Stimulated activated CD4-positive, alpha-beta T cell treated with anti-CD3 and anti-CD28 coated beads, Interleukin-12 subunit alpha, Interleukin-12 subunit beta, amount 100 ng/mL, for 48 hours (primary cell): Measurements from ENCODE around the gene CHRNA7.

Experiments
- DNase-seq, 3 donors: peaks; one replicate each; pipeline ENCODE4 v3.0.0-alpha.2; 2020; ENCODE audit warnings: low read depth in 2 of 3, low spot score in 1 of 3

Gene CHRNA7

DNA sequence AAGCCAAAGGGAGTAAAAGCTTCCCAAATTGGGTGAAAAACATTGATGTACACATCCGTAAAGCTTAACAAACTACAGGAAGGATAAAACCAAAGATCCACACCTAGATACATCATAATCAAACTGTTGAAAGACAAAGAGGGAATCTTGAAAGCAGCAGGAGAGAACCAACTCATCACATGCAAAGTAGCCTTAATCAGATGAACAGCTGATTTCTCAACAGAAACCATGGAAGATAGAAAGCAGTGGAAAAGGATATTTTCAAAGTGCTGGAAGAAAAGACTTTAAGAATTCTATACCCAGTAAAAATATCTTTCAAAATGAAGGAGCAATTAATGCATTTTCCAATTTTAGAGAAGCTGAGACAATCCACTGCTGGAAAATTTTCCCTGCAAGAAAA, 36.8 kb downstream of the CHRNA7 start:
- DNase-seq, result no peak

DNA sequence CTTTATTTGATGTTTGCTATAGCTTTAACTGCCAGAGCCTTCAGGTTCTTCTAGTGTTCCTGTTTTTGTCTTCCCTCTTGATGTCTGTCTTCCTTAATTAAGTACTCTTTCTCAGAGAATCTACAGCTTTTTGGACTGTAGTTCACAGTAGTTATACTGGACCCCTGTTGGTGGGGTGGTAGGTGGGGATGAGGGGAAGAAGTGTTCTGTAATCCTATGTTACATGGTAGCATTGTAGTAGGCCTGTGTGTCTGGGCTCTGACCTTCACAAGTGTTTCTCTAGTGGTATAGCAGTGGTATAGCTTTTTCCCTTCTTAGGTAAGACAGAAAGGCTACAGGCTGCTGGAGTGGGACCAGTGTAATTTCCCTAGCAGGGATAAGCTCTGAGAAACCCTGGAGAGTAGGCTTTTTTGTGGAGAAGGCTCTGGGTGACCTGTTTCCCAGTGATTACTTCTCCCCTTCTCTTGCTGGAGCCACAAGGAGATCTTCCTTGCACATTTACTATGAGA, 59.6 kb downstream of the CHRNA7 start:
- DNase-seq, result no peak

DNA sequence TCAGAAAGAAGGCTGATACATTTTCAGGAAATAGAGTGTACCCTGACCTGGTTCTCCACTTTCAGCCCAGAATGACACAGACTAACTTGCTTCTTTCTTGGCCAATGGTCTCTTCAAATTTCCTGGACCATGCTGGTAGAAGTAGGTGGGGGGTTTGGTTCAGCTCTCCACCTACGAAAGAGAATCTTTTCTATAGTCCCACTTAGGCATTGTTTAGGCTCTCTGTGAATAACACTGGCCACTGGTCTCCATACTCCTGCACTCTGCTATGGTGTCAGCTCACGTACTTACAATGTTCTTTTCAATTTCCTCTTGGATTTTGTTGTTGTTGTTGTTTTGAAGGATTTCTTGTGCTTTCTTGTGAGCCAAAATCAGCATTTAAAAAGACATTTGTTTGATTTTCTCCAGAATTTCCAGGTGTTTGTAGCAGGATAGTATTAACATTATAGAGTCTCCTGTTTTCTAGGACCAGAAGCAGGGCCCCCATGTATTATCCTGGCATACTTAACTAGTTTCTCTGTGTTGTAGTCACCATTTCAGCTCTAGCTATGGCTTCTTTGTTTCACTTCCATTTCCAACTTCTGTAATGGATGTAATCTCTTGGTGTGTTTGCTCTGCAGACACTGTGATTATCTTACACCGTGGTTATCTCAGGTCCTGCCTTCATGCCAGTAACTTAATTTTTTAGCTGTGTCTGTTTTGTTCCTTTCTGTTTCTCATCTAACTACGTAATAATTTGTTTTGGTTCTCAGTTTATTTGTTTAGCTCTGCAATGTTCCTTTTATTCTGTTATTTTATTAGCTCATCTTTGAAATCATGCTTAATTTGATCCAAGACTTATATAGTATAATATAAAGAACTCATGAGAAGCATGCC, 61.4 kb downstream of the CHRNA7 start:
- DNase-seq, result no peak

DNA sequence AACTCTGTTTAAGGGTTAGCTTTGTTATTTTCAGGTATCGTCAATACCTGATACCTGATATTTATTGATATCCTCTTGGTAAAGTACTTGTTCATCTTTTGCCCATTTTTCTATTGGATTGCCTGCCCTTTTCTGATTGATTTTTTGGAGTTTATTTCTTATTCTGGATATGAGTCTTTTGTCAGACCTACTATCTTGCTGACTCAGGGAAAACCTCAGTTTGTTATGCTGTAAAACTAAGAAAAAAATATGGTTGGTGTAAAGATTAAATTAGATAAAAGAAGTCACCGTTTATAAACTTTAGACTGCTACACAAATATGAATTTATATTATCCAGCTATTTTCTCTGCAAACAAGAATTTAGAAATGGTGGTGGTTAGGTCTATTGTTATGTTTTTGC, 65.9 kb downstream of the CHRNA7 start:
- no peak for DNase-seq

DNA sequence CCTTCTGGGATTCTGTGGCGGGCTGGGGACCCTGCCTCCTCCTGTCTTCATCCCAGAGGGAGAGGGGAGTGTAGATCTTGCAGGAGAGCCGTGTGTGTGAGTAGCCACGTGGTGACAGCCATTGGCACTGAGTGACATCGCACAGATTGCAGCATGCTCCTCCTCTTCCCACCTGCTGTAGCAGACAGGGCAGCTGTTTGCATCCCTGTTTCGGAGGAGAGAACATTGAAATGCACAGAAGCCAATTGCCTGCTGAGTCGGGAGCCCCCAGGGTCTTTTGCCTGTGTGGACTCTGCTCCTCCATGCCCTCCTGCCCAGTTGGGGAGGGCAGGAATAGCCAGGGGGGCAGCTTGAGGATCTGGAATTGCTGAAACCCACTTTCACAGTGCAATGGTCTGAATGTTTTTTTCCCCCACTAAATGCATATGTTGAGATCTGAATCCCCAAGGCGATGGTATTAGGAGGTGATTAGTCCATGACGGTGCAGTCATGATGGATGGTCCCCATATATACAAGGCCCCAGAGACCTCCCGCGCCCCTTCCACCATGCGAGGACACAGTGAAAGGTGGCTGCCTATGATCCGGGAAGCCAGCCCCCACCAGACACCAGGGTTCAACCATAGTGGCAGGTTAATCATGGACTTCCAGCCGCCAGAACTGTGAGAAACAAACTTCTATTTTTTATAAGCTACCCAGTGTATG, 66.8 kb downstream of the CHRNA7 start:
- no peak for DNase-seq

DNA sequence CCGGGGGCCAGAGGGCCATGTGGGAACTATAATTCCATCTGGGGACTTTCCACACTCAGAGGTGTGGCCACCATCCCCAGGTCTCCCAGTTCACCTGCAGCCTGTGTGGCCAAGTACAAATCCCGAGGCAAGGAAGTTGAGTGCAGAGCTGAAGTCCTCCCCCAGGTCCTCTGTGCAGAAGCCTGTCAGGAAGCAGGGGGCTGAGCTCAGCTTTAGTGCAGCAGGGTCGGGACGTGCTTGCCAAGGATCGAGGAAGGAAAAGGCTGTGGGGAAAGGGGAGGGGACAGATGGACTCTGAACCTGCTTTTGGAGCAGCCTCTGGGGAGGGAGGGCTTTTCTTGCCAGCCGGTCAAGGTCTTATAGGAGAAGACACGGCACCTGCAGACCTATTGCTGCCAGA, 67.7 kb downstream of the CHRNA7 start:
- no peak for DNase-seq

DNA sequence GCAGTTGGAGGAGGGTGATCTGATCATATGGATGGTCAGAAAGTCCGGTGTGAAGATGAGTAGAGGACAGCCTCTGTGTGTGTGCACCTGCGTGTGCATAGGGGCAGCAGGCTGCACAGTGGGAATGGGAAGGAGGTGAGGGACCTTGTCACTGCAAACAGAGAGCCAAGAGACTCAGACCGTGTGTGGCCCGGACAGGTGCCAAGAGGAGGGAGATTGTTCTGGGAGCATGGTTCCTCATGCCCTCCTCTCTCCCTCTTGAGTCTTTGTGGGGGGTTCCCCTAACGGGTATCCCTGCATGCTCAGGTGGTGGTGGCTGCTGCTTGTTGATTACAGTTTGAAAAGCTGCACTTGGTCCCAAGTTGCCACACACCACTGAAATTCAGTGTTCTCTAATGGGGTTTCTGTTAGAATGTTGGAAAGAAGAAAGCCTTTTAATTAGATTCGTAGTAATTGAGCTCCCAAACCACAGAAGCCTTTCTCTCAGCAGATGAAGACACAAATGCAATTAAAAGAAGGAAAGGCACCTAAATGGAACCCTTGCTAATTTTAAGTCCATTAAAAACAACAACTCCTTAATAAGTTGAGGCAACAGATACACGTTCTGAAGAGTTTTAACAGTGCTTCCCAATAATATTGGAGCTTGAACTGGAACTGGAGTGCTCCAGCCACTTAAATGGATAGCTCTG, 68.9 kb downstream of the CHRNA7 start:
- no peak for DNase-seq

DNA sequence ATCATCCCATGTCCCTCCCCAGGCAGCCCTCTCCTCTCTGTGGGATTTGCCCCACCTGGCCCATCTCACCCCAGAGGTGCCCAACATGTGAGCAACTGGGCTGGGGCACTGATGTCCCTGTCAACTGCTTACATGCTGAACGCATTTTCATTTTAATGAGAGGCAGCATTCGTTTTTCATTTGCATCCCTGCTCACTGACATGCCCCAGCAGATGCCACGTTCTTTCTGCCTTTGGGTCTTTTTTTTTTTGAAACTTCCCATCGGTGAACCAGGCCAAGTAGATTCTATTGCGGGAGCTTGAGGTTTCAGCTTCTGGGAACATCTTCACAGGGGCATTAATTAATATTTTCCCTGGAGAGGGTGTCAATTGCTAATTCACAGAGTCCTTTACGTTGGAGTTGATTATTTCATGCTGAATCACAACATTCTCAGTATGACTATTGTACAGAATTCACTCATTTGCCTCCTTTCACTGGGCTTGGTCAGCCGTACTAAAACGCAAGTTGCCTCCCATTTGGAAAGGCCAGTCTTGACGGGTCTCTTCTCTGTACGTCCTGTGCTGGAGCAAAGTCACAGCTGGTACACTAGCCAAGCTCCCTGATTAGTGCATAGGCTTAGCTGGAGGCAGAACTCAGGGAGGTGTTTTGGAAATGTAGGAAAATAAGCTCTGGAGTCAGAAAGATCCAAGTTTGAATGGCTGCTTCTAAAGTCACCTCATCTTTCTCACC, 69.8 kb downstream of the CHRNA7 start:
- DNase-seq, result no peak

DNA sequence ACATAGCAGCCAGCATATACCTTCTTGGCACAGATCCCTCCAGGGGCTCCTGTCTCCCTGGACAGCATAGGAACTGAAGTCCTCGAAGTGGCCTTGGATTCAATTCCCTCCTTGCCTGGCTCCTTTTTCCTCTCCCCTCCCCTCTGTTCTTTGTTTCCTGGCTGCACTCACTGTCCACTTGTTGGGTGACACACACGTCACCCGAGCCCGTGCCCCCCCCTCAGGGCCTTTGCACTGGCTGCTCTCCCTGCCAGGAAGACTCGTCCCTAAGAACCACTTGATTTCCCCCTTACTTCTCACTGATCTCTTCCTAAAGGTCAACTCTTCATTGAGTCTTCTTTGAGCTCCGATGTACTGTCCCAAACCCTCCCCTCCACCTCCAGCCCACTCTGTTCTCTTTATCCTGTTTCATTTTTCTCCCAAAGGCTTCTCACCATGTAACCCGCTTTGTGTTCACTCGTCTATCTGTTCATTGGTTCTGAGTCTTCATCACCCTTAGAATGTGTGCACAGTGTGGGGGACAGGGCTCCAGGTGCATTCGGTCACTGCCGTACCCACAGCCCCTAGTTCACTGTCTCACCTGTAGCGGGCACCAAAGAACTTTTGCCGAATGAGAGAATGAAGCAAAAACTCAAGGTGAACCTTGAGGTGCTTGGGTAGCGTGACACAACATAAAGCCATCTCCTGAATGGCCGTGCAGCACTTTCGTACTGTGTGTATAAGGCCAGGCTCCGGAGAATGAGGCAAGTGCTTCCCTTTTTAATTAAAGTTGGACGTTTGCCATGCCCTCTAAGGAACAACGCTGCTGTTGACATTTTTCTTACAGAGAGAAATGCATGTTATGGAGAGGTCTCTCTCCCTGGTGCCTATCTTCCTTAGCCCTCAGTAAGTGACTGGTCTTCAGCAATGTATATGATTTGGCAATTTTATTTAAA, 74.0 kb downstream of the CHRNA7 start:
- no peak for DNase-seq

DNA sequence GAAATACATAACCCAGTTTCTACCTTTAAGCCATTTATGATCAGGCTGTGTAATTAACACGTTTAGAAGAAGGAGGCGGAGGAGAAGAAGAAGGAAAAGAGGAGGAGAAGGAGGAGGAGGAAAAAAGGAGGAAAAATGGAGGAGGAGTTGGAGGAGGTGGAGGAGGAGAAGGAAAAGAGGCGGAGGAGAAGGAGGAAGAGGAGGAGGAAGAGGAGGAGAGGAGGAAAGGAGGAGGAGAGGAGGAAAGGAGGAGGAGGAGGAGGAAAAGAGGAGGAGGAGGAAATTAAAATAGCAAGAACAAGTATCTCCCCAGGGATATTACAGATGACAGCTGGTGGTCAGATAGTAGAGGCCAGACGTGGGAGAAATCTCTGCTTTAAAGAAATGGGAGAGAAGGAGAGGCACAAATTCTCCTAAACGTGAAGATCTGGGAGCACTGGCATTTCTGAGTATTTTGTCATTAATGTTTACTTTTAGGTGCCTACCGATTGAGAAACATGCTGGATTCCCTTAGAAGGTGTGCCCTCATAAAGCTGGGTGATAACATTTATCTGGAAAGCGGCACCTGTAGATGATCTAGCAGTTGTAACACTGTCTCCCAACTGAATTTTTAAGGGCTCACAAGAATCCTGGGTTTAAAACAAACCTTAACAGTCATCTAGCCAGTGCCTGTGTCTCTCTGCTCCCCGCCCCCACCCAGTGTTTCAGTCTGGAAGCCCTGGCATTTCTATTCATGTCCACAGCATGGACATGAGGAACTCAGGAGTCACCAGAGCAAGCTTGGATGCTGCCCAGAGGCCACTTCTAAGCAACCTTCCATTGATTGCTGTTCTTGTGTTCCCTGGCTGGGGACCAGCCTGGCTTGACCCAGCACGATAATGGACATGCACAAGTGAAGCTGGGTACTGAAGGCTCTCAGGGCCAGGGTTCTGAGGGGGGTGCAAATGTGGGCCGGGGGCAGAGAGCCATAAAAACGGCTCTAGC, 75.2 kb downstream of the CHRNA7 start:
- no peak for DNase-seq

DNA sequence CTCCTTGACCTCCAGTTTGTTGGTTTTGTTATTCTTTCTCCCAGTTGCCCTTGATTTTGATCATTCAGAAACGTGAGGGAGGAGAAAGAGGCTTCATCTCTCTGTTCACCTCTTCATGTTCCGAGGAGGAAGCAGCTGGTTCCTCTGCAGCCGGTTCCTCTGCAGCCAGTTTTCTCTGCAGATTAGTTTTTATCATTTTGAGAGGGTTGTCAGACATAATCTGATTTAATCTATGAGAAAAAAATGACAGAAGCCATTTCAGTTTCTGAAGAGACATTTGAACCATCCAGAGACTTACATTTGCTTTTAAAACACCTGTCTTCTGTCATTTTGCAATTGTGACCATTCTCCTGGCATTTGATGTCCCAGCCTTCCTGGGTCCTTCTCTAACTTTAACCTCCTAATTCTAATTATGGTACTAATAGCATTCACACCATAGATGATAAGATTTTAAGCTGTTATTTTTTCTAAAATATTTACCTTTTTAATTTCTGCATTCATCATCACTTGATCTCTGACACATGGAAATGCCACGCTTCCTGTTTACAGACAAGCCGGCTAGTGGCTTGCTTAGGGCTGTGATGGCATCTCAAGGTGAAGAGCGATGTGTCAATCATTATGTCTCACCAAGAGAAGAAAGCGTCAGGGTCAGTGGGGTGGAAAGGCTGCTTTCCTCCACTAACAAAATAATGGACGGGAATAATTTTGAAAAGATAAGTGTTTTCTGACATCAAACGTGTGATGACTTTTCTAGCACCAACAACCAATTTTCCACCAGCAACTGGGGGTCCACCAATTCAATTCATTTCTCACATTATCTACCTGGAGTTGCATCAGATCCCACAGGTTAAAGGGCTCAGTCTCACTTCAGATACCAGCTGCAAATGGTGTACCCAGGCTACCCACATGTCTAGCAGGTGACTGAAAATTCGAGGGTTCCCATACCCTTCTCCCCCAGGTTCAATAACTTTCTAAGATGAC, 76.4 kb downstream of the CHRNA7 start:
- no peak for DNase-seq

DNA sequence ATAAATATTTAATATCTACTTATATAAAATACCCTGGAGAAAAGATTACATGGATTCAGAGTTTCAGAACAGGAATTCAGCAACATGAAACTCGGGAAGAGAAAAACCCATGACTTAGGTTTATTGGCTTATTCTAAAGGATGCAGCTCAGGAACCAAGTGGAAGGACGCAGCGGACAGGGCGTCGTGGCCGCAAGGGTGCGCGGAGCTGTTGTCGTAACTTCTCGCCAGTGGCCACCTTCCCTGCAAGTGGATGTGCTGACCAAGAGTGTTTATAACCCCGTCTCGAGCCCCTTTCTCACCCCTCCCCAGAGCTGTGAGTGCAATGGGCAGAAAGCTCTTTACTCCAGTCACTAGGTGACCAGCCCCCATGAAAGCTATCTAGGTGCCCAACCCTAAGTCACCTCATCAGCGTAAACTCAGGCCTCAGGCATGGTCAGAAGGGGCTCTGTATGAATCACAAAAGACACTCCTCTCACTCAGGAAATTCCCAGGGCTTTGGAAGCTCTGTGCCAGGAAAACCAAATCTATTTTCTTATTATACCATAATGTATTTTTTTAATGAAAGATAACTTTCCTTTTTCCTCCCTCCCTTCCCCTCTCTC, 77.3 kb downstream of the CHRNA7 start:
- DNase-seq, result no peak

DNA sequence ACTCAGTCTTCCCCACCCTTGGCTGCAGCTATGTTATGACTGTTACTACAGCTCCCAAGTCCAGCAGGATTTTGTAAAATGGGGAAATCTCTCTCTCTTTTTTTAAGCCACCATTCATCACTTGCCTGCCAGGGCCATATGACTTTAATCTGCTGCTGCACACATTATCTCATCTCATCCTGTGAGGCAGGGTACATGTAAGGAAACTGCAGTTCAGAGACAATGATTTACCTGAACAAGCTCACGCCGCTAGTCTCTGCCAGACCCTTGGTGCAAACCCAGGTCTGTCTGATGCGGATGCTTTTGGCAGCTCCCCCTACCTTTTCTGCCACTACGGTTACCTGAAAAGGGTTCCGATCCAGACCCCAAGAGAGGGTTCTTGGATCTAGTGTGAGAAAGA, 78.3 kb downstream of the CHRNA7 start:
- DNase-seq, result no peak

DNA sequence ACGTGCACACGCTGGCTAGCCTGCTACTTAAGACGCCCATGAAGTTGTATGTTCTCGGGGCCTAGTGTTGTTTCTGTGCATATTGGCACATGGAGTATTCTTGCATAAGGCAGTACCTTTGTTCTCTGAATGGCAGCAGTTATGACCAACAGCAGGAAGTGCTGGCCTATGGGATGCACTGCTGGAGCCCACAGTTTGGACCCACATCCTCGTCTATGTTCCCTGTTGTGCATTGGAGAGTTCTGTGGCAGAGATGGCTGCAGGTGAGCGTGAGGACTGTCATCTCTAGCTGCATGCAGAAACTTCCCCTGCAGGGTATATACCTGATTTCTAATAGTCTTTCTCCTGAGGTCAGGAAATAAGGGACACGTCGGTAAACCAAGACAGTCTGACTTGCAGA, 81.8 kb downstream of the CHRNA7 start:
- no peak for DNase-seq

DNA sequence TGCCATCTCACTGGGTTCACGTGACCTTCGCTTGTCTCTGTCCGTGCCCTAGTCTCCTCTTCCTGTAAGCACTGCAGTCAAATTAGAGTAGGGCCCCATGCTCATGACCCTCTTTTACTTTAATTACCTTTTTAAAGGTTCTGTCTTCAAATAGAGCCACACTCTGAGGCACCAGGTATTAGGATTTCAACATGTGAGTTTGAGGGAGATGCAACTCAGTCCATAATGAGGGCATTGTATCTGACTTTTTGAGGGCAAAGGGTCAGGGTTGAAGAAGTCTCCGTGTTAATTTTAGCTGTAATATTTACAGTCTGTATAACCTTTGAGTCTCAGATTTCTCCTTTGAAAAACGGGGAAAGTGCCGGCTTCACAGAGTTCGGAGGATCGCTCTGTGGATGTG, 82.9 kb downstream of the CHRNA7 start:
- DNase-seq, result no peak

DNA sequence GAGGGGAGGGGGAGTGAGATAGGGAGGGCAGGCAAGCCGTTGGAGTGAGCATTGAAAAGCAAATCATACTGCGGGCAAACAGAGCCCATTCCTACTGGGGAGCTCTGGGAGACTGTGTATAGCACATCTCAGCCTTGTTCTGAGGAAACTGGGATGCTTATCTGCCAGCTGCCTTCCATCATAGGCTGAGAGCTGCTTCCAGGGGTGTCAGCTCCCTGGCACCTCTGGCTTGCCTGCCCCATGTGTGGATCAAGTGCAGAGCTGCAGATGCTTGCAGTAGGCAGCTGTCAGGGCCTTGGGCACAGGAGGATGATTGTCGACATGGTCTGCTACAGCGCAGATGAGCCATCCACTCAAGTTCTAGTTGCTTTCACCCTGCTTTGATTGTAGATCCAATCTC, 86.8 kb downstream of the CHRNA7 start:
- DNase-seq, result no peak

DNA sequence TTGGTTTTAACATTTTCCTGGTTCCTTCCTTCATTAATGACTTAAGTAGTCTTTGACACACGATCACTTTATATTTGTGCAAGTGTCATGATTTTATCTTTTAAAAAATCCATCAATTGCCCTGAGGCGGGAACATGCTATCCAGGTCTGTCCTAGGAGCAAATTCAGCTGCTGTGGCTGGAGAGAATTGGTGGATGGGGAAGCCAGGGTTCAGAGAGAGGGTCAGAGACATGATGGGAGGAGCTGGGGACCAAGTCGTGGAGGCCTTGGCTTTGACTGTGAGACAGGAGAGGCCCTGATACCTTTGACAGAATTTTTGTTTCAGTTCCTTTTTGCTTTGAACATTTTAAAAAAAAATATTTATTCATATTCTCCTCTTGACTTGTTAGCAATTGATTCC, 89.0 kb downstream of the CHRNA7 start:
- no peak for DNase-seq
